GM06990 (cell line): ENCODE data around the gene LINC01488.

Experiments
- DNase-seq: peaks from one replicate; pipeline ENCODE4 v3.0.0-alpha.2; 2011; ENCODE audit not compliant: insufficient read length; ENCODE audit errors: extremely low read depth
- H3K27me3 ChIP-seq: replicated peaks from 2 replicates; pipeline ENCODE4 v1.6.0; 2011; ENCODE audit warnings: low read length; ENCODE audit not compliant: control insufficient read depth, insufficient read depth
- H3K36me3 ChIP-seq: 2 replicates; pipeline ENCODE4 v1.5.1; 2011; ENCODE audit warnings: low read length; ENCODE audit not compliant: control insufficient read depth, insufficient read depth
- H3K4me3 ChIP-seq: replicated peaks from 2 replicates; pipeline ENCODE4 v1.5.1; 2011; ENCODE audit warnings: low read depth, mild to moderate bottlenecking, control low read depth, low read length
- TF ChIP-seq, protein P1 (sequence below): IDR thresholded peaks from 2 replicates; pipeline ENCODE4 v1.5.1; 2011; ENCODE audit warnings: low read length, control low read depth, mild to moderate bottlenecking, inconsistent platforms; ENCODE audit not compliant: insufficient read depth, poor library complexity, severe bottlenecking

The LINC01488 gene

DNA sequence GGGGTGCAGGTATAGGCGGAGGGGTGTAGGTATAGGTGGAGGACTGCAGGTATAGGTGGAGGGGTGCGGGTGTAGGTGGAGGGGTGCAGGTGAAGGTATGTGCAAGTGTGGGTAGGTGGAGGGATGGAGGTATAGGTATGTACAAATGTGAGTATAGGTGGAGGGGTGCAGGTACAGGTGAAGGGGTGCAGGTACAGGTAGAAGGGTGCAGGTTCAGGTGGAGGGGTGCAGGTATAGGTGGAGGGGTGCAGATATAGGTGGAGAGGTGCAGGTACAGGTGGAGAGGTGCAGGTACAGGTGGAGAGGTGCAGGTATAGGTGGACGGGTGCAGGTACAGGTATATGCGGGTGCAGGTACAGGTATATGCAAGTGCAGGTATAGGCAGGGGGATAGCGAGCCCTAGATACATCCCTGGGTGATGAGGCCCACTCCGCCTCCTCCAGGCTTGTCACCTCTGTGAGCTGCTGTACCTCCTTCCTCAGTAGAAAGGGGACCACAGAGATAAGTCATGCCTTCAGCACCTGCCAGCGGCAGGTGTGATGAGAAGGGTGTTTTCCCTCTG, 17.2 kb downstream of the LINC01488 start:
- TF ChIP-seq, protein P1, sequence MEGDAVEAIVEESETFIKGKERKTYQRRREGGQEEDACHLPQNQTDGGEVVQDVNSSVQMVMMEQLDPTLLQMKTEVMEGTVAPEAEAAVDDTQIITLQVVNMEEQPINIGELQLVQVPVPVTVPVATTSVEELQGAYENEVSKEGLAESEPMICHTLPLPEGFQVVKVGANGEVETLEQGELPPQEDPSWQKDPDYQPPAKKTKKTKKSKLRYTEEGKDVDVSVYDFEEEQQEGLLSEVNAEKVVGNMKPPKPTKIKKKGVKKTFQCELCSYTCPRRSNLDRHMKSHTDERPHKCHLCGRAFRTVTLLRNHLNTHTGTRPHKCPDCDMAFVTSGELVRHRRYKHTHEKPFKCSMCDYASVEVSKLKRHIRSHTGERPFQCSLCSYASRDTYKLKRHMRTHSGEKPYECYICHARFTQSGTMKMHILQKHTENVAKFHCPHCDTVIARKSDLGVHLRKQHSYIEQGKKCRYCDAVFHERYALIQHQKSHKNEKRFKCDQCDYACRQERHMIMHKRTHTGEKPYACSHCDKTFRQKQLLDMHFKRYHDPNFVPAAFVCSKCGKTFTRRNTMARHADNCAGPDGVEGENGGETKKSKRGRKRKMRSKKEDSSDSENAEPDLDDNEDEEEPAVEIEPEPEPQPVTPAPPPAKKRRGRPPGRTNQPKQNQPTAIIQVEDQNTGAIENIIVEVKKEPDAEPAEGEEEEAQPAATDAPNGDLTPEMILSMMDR, result no peak

DNA sequence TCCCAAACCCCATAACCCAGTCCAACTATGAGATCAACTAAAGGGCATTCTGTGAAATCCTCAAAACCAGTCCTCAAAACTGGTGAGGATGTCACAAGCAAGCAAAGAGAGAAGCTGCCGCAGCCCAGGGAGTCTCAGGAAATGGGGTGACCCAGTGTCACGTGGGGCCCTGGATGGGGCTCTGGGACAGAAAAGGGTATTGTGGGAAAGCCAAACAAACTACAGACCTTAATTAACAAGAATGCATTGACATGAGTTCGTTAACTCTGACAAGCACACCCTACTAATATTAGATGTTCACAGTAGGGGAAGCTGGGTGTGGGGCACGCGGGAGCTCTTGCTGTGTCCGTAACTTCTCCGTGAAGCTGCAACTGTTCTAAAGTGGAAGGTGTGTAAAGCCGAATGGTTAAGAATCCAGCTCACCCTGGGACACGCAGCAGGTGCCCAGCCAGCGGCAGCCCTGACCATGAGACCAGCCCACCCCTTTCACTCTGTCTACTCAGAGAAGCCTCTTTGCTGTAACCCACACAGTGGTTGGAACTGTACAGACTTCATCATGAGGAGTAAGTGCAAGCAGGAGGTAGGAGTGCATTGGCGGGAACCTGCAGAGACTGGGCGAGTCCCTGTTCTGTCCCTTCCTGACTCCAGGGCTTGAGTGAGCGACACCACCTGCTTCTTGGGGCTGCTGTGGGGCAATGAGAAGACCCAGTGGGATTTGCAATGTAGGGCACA, 17.9 kb downstream of the LINC01488 start:
- Histone ChIP-seq H3K27me3 (no peaks in the 10 kb centered on the region), H3K4me3 (no peak overlapping the region), H3K36me3 (no peaks in the 10 kb centered on the region)
- DNase-seq, result no peak
- TF ChIP-seq, protein P1, result no peak

More for the DNA sequence above, 17.2 kb downstream of the LINC01488 start:
- no peak for DNase-seq
- H3K4me3 ChIP-seq, result no peak overlapping the region
- no peaks in the 10 kb centered on the region; the same call in none of the 2 replicates for H3K27me3 ChIP-seq
- H3K36me3 ChIP-seq, result no peaks in the 10 kb centered on the region

DNA sequence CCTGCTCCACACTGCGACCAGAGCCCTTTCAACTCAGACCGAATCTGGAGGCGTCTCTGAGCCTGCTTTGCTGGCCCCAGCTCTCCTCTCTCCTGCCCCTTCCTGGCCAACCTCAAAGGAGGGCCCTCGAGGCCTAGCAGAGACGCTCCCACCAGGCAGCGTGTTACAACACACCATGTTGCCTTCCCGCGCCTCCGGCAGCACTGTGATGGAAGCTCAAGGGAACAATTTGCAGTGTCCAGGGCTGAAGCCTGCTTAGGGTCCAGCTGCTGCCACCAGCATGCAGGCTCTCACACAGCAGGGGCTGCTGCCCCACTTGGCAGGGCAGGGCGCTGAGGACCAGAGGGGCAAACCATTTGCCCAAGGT, 18.4 kb downstream of the LINC01488 start:
- no peak for DNase-seq
- Histone ChIP-seq H3K27me3 (no peaks in the 10 kb centered on the region), H3K4me3 (no peak overlapping the region), H3K36me3 (no peaks in the 10 kb centered on the region)
- TF ChIP-seq, protein P1, result no peak

DNA sequence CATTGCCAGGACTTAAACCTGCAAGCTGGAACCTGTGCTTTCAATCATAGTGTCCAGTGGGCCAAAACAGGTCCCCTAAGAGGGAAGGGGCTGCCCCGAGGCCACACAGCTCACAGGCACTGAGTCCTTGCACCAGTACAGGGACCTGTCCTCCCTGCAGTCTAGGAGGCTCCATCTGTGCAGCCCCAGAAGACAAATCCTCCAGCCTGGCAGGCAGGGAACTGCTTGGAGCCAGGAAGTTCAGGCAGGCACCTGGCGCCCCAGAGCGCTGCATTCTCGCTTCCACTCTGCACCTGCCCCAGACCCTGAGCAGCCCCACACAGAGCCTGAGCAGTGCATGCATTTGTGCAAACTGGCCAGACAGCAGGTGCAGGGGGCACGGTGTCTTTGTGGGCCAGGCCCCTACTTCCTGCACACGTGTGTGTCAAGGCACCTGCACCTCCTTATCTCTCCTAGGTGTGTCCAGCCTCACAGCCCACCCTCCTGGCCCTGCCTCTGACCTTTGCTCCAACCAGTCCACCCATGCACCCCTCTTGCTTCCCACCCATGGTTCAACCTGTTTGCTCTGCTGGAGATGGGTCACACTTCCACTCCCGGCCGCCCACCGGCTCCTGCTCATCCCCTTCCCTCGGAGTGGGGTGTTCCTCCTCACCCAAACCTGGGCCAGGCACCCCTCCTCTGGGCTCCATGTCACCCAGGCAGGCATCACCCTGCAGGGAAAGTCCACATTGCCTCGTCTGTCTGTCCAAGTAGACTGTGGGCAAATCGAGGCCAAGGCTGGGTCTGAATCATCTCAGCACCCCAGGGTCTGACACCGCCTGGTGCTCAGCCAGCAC, 19.0 kb downstream of the LINC01488 start:
- DNase-seq, result no peak
- TF ChIP-seq, protein P1, result no peak

DNA sequence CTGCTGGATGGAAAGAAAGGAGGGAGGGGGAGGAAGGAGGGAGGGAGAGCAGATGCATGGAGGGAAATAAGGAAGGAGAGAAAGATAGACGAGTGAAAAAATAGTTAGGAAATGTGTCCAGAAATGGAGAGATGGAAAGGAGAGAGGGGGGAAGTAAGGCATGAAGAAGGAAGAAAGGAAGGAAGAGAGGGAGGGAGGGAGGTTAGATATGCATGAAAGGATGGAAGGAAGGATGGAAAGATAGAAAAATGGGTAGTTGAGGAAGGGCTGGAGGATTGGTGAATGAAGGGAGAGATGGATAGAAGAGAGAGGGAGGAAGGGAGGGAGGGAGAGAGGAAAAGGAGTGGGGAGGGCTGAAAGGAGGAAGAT, 19.6 kb downstream of the LINC01488 start:
- TF ChIP-seq, protein P1, result no peak
- no peak for DNase-seq

More for the DNA sequence above, 19.0 kb downstream of the LINC01488 start:
- Histone ChIP-seq H3K27me3 (no peaks in the 10 kb centered on the region), H3K4me3 (no peak overlapping the region), H3K36me3 (no peaks in the 10 kb centered on the region)

More for the DNA sequence above, 19.6 kb downstream of the LINC01488 start:
- Histone ChIP-seq H3K27me3 (no peaks in the 10 kb centered on the region), H3K4me3 (no peak overlapping the region), H3K36me3 (no peaks in the 10 kb centered on the region)
